ENCODE results near the gene TNRC18. TPM values are rescaled to one million over a fixed set of nuclear protein-coding genes. Genes with fewer than 3 reads are reported as not detected.

The TNRC18 gene
- total and polyA plus RNA-seq, 4 donors, result 42.5 to 130 (median 80.2) TPM

- Histone ChIP-seq H3K9me3 (ENCODE audit: control insufficient read depth, insufficient read depth, low read length) (no peaks in the 10 kb centered on the region), H3K36me3 (ENCODE audit: control insufficient read depth, insufficient read depth, low read length) (no peaks in the 10 kb centered on the region), H3K27ac (ENCODE audit: low read depth, low read length) (no peak overlapping the region), H3K4me3 (ENCODE audit: low read depth, low read length) (no peak overlapping the region), H3K27me3 (ENCODE audit: control insufficient read depth, insufficient read depth, low read length) (no peaks in the 10 kb centered on the region), H3K4me1 (ENCODE audit: control insufficient read depth, insufficient read depth, low read length) (peaks cover 2% of the 10 kb centered on the region)
- WGBS (ENCODE audit: insufficient coverage), result no CpG with 5 or more reads among the region's 3 CpGs
- DNase-seq (ENCODE audit: low read depth in 4 of 6, low spot score in 6 of 6), result peak in 1 of 6 donors; percentile 42
Observed at GRCh38 chr7:5463031-5463430, 39.4 kb upstream of the TNRC18 start.

- no peaks in the 10 kb centered on the region for H3K36me3 ChIP-seq (ENCODE audit: control insufficient read depth, insufficient read depth, low read length)
- H3K9me3 ChIP-seq (ENCODE audit: control insufficient read depth, insufficient read depth, low read length), result no peaks in the 10 kb centered on the region
- DNase-seq (ENCODE audit: low read depth in 4 of 6, low spot score in 6 of 6), result no peak
- no peak overlapping the region for H3K27ac ChIP-seq (ENCODE audit: low read depth, low read length)
- H3K4me3 ChIP-seq (ENCODE audit: low read depth, low read length), result no peak overlapping the region
- H3K27me3 ChIP-seq (ENCODE audit: control insufficient read depth, insufficient read depth, low read length), result no peaks in the 10 kb centered on the region
- 79% methylated on average over 6 of the region's 10 CpGs for WGBS (ENCODE audit: insufficient coverage)
- peaks cover 10% of the 10 kb centered on the region for H3K4me1 ChIP-seq (ENCODE audit: control insufficient read depth, insufficient read depth, low read length)
Observed at GRCh38 chr7:5462216-5462615, 38.6 kb upstream of the TNRC18 start.

GRCh38 chr7:5458921-5459480, 35.4 kb upstream of the TNRC18 start:
- 100% methylated on average over 4 of the region's 9 CpGs for WGBS (ENCODE audit: insufficient coverage)
- no peak overlapping the region for H3K27ac ChIP-seq (ENCODE audit: low read depth, low read length)
- H3K4me3 ChIP-seq (ENCODE audit: low read depth, low read length), result no peak overlapping the region
- peaks cover 13% of the 10 kb centered on the region for H3K4me1 ChIP-seq (ENCODE audit: control insufficient read depth, insufficient read depth, low read length)
- no peak for DNase-seq (ENCODE audit: low read depth in 4 of 6, low spot score in 6 of 6)
- no peaks in the 10 kb centered on the region for H3K27me3 ChIP-seq (ENCODE audit: control insufficient read depth, insufficient read depth, low read length)
- no peaks in the 10 kb centered on the region for H3K36me3 ChIP-seq (ENCODE audit: control insufficient read depth, insufficient read depth, low read length)
- H3K9me3 ChIP-seq (ENCODE audit: control insufficient read depth, insufficient read depth, low read length), result no peaks in the 10 kb centered on the region

GRCh38 chr7:5457245-5457735, 33.7 kb upstream of the TNRC18 start:
- DNase-seq (ENCODE audit: low read depth in 4 of 6, low spot score in 6 of 6), result no peak
- no peaks in the 10 kb centered on the region for H3K36me3 ChIP-seq (ENCODE audit: control insufficient read depth, insufficient read depth, low read length)
- no peaks in the 10 kb centered on the region for H3K9me3 ChIP-seq (ENCODE audit: control insufficient read depth, insufficient read depth, low read length)
- H3K27me3 ChIP-seq (ENCODE audit: control insufficient read depth, insufficient read depth, low read length), result no peaks in the 10 kb centered on the region
- 36% methylated on average over 2 of the region's 4 CpGs for WGBS (ENCODE audit: insufficient coverage)
- peak overlapping the region; percentile 35 for H3K27ac ChIP-seq (ENCODE audit: low read depth, low read length)
- peaks cover 13% of the 10 kb centered on the region for H3K4me1 ChIP-seq (ENCODE audit: control insufficient read depth, insufficient read depth, low read length)
- no peak overlapping the region for H3K4me3 ChIP-seq (ENCODE audit: low read depth, low read length)

- no peak overlapping the region for H3K27ac ChIP-seq (ENCODE audit: low read depth, low read length)
- WGBS (ENCODE audit: insufficient coverage), result 97% methylated on average over 4 of the region's 4 CpGs
- H3K27me3 ChIP-seq (ENCODE audit: control insufficient read depth, insufficient read depth, low read length), result no peaks in the 10 kb centered on the region
Observed at GRCh38 chr7:5456409-5456808, 32.8 kb upstream of the TNRC18 start.

GRCh38 chr7:5455581-5456219, 32.1 kb upstream of the TNRC18 start:
- H3K4me3 ChIP-seq (ENCODE audit: low read depth, low read length), result no peak overlapping the region
- H3K9me3 ChIP-seq (ENCODE audit: control insufficient read depth, insufficient read depth, low read length), result no peaks in the 10 kb centered on the region
- H3K27ac ChIP-seq (ENCODE audit: low read depth, low read length), result no peak overlapping the region
- 76% methylated on average over 17 of the region's 22 CpGs for WGBS (ENCODE audit: insufficient coverage)
- no peak for DNase-seq (ENCODE audit: low read depth in 4 of 6, low spot score in 6 of 6)
- H3K36me3 ChIP-seq (ENCODE audit: control insufficient read depth, insufficient read depth, low read length), result no peaks in the 10 kb centered on the region
- peaks cover 24% of the 10 kb centered on the region for H3K4me1 ChIP-seq (ENCODE audit: control insufficient read depth, insufficient read depth, low read length)
- no peaks in the 10 kb centered on the region for H3K27me3 ChIP-seq (ENCODE audit: control insufficient read depth, insufficient read depth, low read length)

More at GRCh38 chr7:5456409-5456808, 32.8 kb upstream of the TNRC18 start:
- no peak for DNase-seq (ENCODE audit: low read depth in 4 of 6, low spot score in 6 of 6)
- peaks cover 17% of the 10 kb centered on the region for H3K4me1 ChIP-seq (ENCODE audit: control insufficient read depth, insufficient read depth, low read length)
- H3K36me3 ChIP-seq (ENCODE audit: control insufficient read depth, insufficient read depth, low read length), result no peaks in the 10 kb centered on the region
- no peak overlapping the region for H3K4me3 ChIP-seq (ENCODE audit: low read depth, low read length)
- H3K9me3 ChIP-seq (ENCODE audit: control insufficient read depth, insufficient read depth, low read length), result no peaks in the 10 kb centered on the region

- H3K27me3 ChIP-seq (ENCODE audit: control insufficient read depth, insufficient read depth, low read length), result no peaks in the 10 kb centered on the region
- no peak overlapping the region for H3K4me3 ChIP-seq (ENCODE audit: low read depth, low read length)
- no peaks in the 10 kb centered on the region for H3K9me3 ChIP-seq (ENCODE audit: control insufficient read depth, insufficient read depth, low read length)
- H3K4me1 ChIP-seq (ENCODE audit: control insufficient read depth, insufficient read depth, low read length), result peaks cover 29% of the 10 kb centered on the region
- H3K27ac ChIP-seq (ENCODE audit: low read depth, low read length), result no peak overlapping the region
- H3K36me3 ChIP-seq (ENCODE audit: control insufficient read depth, insufficient read depth, low read length), result no peaks in the 10 kb centered on the region
- no peak for DNase-seq (ENCODE audit: low read depth in 4 of 6, low spot score in 6 of 6)
- 86% methylated on average over 6 of the region's 6 CpGs for WGBS (ENCODE audit: insufficient coverage)
Observed at GRCh38 chr7:5455175-5455574, 31.5 kb upstream of the TNRC18 start.

- no peak overlapping the region for H3K4me3 ChIP-seq (ENCODE audit: low read depth, low read length)
- no peaks in the 10 kb centered on the region for H3K27me3 ChIP-seq (ENCODE audit: control insufficient read depth, insufficient read depth, low read length)
- no peak overlapping the region for H3K27ac ChIP-seq (ENCODE audit: low read depth, low read length)
- WGBS (ENCODE audit: insufficient coverage), result 98% methylated on average over 5 of the region's 8 CpGs
- peaks cover 29% of the 10 kb centered on the region for H3K4me1 ChIP-seq (ENCODE audit: control insufficient read depth, insufficient read depth, low read length)
- DNase-seq (ENCODE audit: low read depth in 4 of 6, low spot score in 6 of 6), result no peak
- no peaks in the 10 kb centered on the region for H3K9me3 ChIP-seq (ENCODE audit: control insufficient read depth, insufficient read depth, low read length)
- H3K36me3 ChIP-seq (ENCODE audit: control insufficient read depth, insufficient read depth, low read length), result no peaks in the 10 kb centered on the region
Observed at GRCh38 chr7:5454485-5454884, 30.9 kb upstream of the TNRC18 start.

DNA sequence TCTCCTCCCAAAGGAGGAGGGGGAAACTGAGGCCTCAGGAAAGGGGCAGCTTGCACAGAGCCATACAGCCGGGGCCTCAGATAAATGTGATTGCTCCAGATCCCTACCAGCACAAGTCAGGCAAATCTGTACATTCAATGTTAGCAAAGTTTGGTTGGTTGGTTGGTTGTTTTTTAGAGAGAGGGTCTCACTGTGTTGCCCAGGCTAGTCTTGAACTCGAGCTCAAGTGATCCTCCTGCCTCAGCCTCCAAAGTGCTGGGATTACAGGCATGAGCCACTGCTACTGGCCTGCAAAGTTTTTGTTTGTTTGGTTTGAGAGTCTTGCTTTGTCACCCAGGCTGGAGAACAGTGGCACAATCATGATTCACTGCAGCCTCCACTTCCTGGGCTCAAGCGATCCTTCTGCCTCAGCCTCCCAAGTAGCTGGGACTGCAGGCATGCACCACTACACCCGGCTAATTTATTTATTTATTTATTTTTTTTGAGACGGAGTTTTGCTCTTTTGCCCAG, 30.0 kb upstream of the TNRC18 start:
- no peak overlapping the region for H3K4me3 ChIP-seq (ENCODE audit: low read depth, low read length)
- no peaks in the 10 kb centered on the region for H3K9me3 ChIP-seq (ENCODE audit: control insufficient read depth, insufficient read depth, low read length)
- no peak for DNase-seq (ENCODE audit: low read depth in 4 of 6, low spot score in 6 of 6)
- H3K36me3 ChIP-seq (ENCODE audit: control insufficient read depth, insufficient read depth, low read length), result no peaks in the 10 kb centered on the region
- H3K27me3 ChIP-seq (ENCODE audit: control insufficient read depth, insufficient read depth, low read length), result no peaks in the 10 kb centered on the region
- WGBS (ENCODE audit: insufficient coverage), result 85% methylated on average over 1 of the region's 5 CpGs
- H3K4me1 ChIP-seq (ENCODE audit: control insufficient read depth, insufficient read depth, low read length), result peaks cover 33% of the 10 kb centered on the region
- H3K27ac ChIP-seq (ENCODE audit: low read depth, low read length), result no peak overlapping the region
